ENCODE data around the gene PRPF19.

GRCh38 chr11:60895687-60896086, 10.7 kb downstream of the PRPF19 start:
- TF ChIP-seq CTCF (conservative IDR thresholded peaks at IDR 0.05; ENCODE audit: low read length) (no peak), EZH2phosphoT487 (IDR thresholded peaks at IDR 0.05; ENCODE audit: borderline replicate concordance, low read depth, low read length) (no peak)

Data from OCI-LY7 (cell line).